Stimulated activated CD4-positive, alpha-beta T cell treated with anti-CD3 and anti-CD28 coated beads, Interleukin-1b, Interleukin-23, amount 100 ng/mL, for 24 hours (primary cell): ENCODE data around the gene PAN2.
"Not testable (repeated sequence)": the region's sequence is repeated elsewhere in the genome, so short reads cannot be mapped to it uniquely, and the experiment has no call there.

Source experiments
- DNase-seq, 4 experiments: peaks; one replicate each; pipeline ENCODE4 v3.0.0-alpha.2; 2020; ENCODE audit warnings: low read depth in 4 of 4, low spot score in 1 of 4

The PAN2 gene

GRCh38 chr12:56315249-56315621, 18.6 kb downstream of the PAN2 start:
- no peak for DNase-seq

GRCh38 chr12:56311003-56311402, 22.8 kb downstream of the PAN2 start:
- DNase-seq = no peak

- no peak for DNase-seq
Measured at GRCh38 chr12:56308714-56309113, 25.1 kb downstream of the PAN2 start.

GRCh38 chr12:56307221-56307965, 26.4 kb downstream of the PAN2 start:
- no peak for DNase-seq

- no peak for DNase-seq
Measured at GRCh38 chr12:56304872-56305590, 28.8 kb downstream of the PAN2 start.

GRCh38 chr12:56304276-56304675, 29.5 kb downstream of the PAN2 start:
- DNase-seq = no peak

- no peak for DNase-seq
Measured at GRCh38 chr12:56300644-56301464, 32.9 kb downstream of the PAN2 start.

- peak; percentile 91 to 99 (median 98) for DNase-seq
Measured at GRCh38 chr12:56299853-56300643, 33.8 kb downstream of the PAN2 start, which contains the start of gene CS. TSS of gene CS (minus strand) at chr12:56300330. CDS start at chr12:56300201, 129 bp downstream.

GRCh38 chr12:56299308-56299852, 34.4 kb downstream of the PAN2 start:
- no peak for DNase-seq

GRCh38 chr12:56298828-56299227, 35.0 kb downstream of the PAN2 start:
- DNase-seq = no peak

GRCh38 chr12:56297400-56297799, 36.4 kb downstream of the PAN2 start:
- DNase-seq = no peak

GRCh38 chr12:56296295-56296694, 37.5 kb downstream of the PAN2 start:
- DNase-seq = no peak

GRCh38 chr12:56293795-56294194, 40.0 kb downstream of the PAN2 start:
- DNase-seq = no peak

- no peak for DNase-seq
Measured at GRCh38 chr12:56288705-56289387, 45.0 kb downstream of the PAN2 start.

- DNase-seq = no peak
Measured at GRCh38 chr12:56286044-56286830, 47.6 kb downstream of the PAN2 start.

- not testable (repeated sequence) for DNase-seq
Measured at GRCh38 chr12:56284263-56284662, 49.5 kb downstream of the PAN2 start.

- no peak for DNase-seq
Measured at GRCh38 chr12:56282579-56282978, 51.2 kb downstream of the PAN2 start.

GRCh38 chr12:56282030-56282429, 51.8 kb downstream of the PAN2 start:
- DNase-seq = no peak

GRCh38 chr12:56280849-56281248, 53.0 kb downstream of the PAN2 start:
- no peak for DNase-seq
